ENCODE measurements around the gene GCNT2.

DNA sequence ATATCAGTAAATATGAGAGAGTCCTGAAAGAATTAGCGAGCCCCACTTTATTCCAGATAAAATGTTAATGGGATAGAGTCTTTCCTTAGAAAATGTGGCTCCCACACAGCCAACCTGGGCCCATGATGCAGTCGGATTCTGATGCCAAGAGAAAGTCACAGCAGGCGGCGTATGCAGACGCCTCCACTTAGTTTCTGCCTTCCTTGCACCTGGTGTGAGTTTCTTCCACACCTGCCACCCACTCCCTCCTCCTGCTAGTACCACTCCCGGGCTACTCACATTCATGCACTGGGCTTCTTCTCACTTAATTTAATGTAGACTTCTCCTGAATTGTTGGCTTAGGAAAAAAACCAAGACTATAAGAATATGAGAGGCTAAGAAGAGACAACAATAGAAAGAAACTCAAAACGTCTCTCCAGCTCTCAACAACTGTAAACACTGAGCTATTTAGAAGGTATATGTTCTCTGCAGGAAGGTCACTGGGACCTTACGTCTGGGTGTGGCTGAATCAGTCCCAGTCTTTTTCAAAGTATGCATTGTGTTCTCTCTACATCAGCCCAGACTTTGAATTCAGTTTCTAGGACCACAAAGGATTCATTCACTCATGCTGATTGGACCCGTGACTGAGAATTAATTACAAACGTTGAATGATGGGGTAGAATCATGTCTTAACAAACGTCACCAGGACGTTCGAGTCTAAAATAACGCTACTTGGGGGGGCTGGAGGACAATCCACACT is 70.4 kb downstream of the GCNT2 start:
- TF ChIP-seq, protein P1, sequence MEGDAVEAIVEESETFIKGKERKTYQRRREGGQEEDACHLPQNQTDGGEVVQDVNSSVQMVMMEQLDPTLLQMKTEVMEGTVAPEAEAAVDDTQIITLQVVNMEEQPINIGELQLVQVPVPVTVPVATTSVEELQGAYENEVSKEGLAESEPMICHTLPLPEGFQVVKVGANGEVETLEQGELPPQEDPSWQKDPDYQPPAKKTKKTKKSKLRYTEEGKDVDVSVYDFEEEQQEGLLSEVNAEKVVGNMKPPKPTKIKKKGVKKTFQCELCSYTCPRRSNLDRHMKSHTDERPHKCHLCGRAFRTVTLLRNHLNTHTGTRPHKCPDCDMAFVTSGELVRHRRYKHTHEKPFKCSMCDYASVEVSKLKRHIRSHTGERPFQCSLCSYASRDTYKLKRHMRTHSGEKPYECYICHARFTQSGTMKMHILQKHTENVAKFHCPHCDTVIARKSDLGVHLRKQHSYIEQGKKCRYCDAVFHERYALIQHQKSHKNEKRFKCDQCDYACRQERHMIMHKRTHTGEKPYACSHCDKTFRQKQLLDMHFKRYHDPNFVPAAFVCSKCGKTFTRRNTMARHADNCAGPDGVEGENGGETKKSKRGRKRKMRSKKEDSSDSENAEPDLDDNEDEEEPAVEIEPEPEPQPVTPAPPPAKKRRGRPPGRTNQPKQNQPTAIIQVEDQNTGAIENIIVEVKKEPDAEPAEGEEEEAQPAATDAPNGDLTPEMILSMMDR (conservative IDR thresholded peaks at IDR 0.05 in 1 of 2, IDR thresholded peaks at IDR 0.05 in 1 of 2; ENCODE audit: low read depth in 1 of 2, low read length in 2 of 2): no peak
- TF ChIP-seq EZH2 (IDR thresholded peaks at IDR 0.05; ENCODE audit: low read length, missing control alignments): no peak

Measured in fibroblast of lung (primary cell).